Activated CD4-positive, alpha-beta memory T cell treated with anti-CD3 and anti-CD28 coated beads, Interleukin-2, amount 10 ng/mL, durations not matched to agents 7 days and 5 days (primary cell): ENCODE data around the gene SGO2. TPM values are rescaled to one million over a fixed set of nuclear protein-coding genes. Genes with fewer than 3 reads are reported as not detected.
A peak's percentile ranks its signal among the peaks of the same experiment; 100 is the strongest.

Experiments used
- CTCF ChIA-PET: fragments of 350-600 bp; sonication (Branson Sonifier 250); formaldehyde crosslinking; loops from one replicate; lab custom pipeline; 2021; ENCODE audit warnings: antibody characterized with exemption, inconsistent platforms; lab: Charles Lee
- POLR2A ChIA-PET: fragments of 350-600 bp; sonication (Branson Sonifier 250); formaldehyde crosslinking; loops from one replicate; lab custom pipeline; 2021; ENCODE audit warnings: antibody characterized with exemption; lab: Charles Lee
- DNase-seq: peaks from one replicate; pipeline ENCODE4 v3.0.0-alpha.2; 2020
- H3K27ac Mint-ChIP-seq: one replicate; pipeline ENCODE4 v1.8.0; 2021; ENCODE audit warnings: mild to moderate bottlenecking, mixed read lengths
- H3K27me3 Mint-ChIP-seq: one replicate; pipeline ENCODE4 v1.8.0; 2021; ENCODE audit warnings: mixed read lengths
- H3K36me3 Mint-ChIP-seq: one replicate; pipeline ENCODE4 v1.8.0; 2021; ENCODE audit warnings: low read depth, mixed read lengths
- H3K4me1 Mint-ChIP-seq: one replicate; pipeline ENCODE4 v1.8.0; 2021; ENCODE audit warnings: mixed read lengths
- H3K4me3 Mint-ChIP-seq: one replicate; pipeline ENCODE4 v1.8.0; 2021; ENCODE audit warnings: mild to moderate bottlenecking, mixed read lengths
- H3K9me3 Mint-ChIP-seq: one replicate; pipeline ENCODE4 v1.8.0; 2021; ENCODE audit warnings: mixed read lengths
- total RNA-seq, 2 experiments: library from RNA; stranded (reverse); gene quantifications; one replicate each; pipeline ENCODE4 v1.2.3, GENCODE V29; 2021

SGO2 gene
- total RNA-seq, 2 experiments from 2014 or later, result 44.2 to 45.3 TPM

DNA sequence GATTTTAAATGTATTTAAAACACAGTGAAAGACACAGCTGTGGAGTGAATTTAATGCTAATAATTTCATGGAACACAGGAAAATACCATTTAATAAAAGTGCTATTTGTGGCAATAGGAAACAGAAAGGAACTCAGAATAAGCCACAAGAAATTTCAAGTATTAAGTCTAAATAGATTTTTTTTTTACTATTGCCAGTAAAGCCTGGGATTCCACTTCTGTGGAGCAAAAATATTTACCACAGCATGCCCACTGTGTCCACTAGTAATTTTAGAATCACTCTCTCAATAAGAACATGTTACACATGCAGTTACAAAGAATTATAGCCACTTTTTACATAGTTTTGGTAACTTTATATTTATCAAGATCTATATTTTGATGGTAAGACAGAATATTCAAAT lies 33.4 kb upstream of the SGO2 start:
- Mint-ChIP-seq H3K27me3 (no peaks in the 10 kb centered on the region), H3K27ac (no peak overlapping the region), H3K9me3 (no peaks in the 10 kb centered on the region), H3K36me3 (peaks cover 61% of the 10 kb centered on the region), H3K4me1 (no peaks in the 10 kb centered on the region), H3K4me3 (no peak overlapping the region)
- no peak for DNase-seq
- ChIA-PET POLR2A (interaction anchor here (2.0 kb wide), 1 partner anchor 17 kb away, joined by 4 read pairs; the partner anchor contains the start of gene KCTD18), CTCF (interaction anchor here (1.1 to 3.6 kb wide), 3 partner anchors 8 to 17 kb away, joined by 3 to 22 read pairs (median 20); partner anchors contain the start of gene KCTD18)

DNA sequence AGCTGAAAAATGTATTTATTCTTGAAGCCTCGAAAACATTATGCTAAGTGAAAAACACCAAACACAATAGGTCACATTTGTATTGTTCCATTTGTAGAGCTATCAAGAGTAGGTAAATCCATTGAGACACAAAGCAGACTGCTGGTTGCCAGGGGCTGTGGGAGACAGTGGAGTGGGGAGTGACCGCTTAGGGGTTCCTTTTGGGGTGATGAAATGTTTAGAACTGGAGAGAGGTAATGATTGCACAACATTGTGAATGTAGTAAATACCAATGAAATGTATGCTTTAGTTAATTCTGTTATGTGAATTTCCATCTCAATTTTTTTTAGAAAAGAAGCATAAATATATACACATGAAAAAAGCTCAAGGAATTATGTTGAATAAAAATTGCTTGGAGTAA lies 32.0 kb upstream of the SGO2 start:
- ChIA-PET POLR2A (interaction anchor here (0.6 to 2.0 kb wide), 4 partner anchors 9 to 1727 kb away, joined by 3 to 5 read pairs (median 4); partner anchors contain the start of gene KCTD18), CTCF (interaction anchor here (0.6 to 3.6 kb wide), 4 partner anchors 9 to 82 kb away, joined by 3 to 22 read pairs (median 12); partner anchors contain the start of gene KCTD18)
- no peak for DNase-seq
- H3K27ac Mint-ChIP-seq, result no peak overlapping the region
- no peak overlapping the region for H3K4me3 Mint-ChIP-seq
- H3K27me3 Mint-ChIP-seq, result no peaks in the 10 kb centered on the region
- H3K9me3 Mint-ChIP-seq, result no peaks in the 10 kb centered on the region
- peaks cover 65% of the 10 kb centered on the region for H3K36me3 Mint-ChIP-seq
- no peaks in the 10 kb centered on the region for H3K4me1 Mint-ChIP-seq

DNA sequence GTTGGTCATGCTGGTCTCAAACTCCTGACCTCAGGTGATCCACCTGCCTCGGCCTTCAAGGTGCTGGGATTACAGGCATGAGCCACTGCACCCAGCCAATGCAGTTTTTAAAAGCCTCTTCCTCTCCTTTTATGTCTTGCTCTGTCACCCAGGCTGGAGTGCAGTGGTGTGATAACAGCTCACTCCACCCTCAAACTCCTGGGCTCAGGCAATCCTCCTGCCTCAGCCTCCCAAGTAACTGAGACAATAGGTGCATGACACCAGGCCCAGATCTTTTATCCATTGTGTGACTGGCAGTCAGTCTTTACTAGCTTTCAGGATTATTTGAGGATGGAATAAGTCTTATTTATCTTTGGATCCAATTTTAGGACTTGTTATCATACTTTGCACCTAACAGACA lies 29.3 kb upstream of the SGO2 start:
- Mint-ChIP-seq H3K9me3 (peaks cover 2% of the 10 kb centered on the region), H3K27ac (no peak overlapping the region), H3K4me1 (no peaks in the 10 kb centered on the region), H3K4me3 (no peak overlapping the region), H3K36me3 (peaks cover 50% of the 10 kb centered on the region), H3K27me3 (no peaks in the 10 kb centered on the region)
- DNase-seq, result no peak
- CTCF ChIA-PET, result interaction anchor here (1.1 to 4.5 kb wide), 2 partner anchors 12 to 14 kb away, joined by 4 to 16 read pairs; no protein-coding TSS in a partner anchor
- POLR2A ChIA-PET, result interaction anchor here (1.9 kb wide), 1 partner anchor 13 kb away, joined by 5 read pairs; the partner anchor contains the start of gene KCTD18

DNA sequence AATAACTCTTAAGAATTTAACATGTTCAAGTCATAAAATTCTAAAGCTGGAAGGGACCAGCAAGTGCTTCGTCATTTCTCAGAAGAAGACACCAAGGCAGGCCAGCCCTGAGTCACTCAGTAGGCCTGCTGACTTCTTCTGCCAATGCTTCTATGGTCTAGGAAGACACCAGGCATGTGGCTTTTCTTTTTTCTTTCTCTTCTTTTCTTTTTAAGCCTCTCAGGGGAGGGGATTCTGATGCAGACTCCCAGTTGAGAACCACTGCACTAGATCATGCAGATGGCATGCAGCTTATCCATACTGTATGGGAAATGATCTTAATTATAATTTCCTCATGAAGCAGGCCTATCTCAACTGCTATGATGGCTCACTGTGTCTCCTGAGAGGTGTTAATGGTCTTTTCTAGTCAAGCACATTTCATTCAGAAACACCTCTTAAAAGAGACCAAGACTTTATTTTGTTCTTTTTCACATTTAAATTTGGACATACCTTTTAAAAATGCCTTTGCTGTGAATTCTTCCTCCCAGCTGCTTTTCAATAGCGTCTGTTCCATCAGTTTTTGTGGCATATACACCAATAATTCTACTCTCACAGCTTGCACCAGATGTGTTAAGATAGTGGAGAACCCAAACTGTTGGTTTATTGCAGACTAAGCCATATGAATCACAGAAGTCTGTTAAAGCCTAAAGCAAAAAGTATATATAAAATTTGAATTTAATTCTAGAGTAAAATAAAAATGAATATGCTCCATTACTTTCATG lies 27.4 kb upstream of the SGO2 start:
- no peak overlapping the region for H3K27ac Mint-ChIP-seq
- CTCF ChIA-PET, result interaction anchor here (0.6 to 4.5 kb wide), 2 partner anchors 12 to 16 kb away, joined by 3 to 16 read pairs; no protein-coding TSS in a partner anchor
- peaks cover 48% of the 10 kb centered on the region for H3K36me3 Mint-ChIP-seq
- H3K4me1 Mint-ChIP-seq, result no peaks in the 10 kb centered on the region
- POLR2A ChIA-PET, result no interaction called here
- H3K9me3 Mint-ChIP-seq, result peaks cover 4% of the 10 kb centered on the region
- no peaks in the 10 kb centered on the region for H3K27me3 Mint-ChIP-seq
- H3K4me3 Mint-ChIP-seq, result no peak overlapping the region
- no peak for DNase-seq

DNA sequence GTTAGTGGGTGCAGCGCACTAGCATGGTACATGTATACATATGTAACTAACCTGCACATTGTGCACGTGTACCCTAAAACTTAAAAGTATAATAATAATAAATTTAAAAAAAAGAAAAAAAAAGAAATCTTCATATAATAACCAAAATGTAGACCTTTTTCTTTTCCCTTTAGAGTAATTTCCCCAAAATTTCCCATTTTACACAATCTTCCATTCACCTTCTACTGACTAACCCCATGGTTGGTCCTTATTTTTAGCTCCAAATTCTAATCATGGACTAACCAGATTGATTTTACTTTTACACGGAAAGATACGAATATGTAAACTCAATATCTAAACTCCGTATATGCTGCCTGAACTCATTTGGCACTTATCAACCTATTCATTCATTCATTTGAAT lies 23.8 kb upstream of the SGO2 start:
- Mint-ChIP-seq H3K27ac (no peak overlapping the region), H3K36me3 (peaks cover 45% of the 10 kb centered on the region), H3K9me3 (peaks cover 4% of the 10 kb centered on the region), H3K4me3 (no peak overlapping the region), H3K27me3 (no peaks in the 10 kb centered on the region), H3K4me1 (no peaks in the 10 kb centered on the region)
- DNase-seq, result no peak
- ChIA-PET POLR2A (interaction anchor here (1.2 to 2.2 kb wide), 2 partner anchors 8 to 24 kb away, joined by 3 to 5 read pairs; partner anchors contain the start of gene SGO2), CTCF (interaction anchor here (0.7 to 1.0 kb wide), 2 partner anchors 16 to 19 kb away, joined by 3 read pairs; no protein-coding TSS in a partner anchor)

DNA sequence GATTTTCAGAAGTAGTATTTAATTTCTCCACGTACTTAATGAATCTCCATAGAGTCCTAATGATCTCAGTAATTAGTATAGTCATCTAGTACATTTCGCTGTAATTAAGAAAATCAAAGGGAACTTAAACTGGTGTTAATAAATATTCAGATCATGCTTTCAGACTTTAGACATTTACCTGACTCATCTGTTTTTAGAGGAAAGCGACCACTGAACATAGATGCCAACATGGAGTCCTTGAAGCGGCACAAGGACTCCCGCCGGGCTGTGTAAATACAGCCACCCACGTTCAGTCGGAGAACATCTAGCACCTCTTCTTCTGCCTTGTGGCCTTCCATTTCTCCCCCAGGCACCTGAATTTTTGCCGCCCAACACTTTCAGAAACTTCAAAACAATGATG lies 19.3 kb upstream of the SGO2 start:
- H3K9me3 Mint-ChIP-seq, result peaks cover 3% of the 10 kb centered on the region
- H3K4me1 Mint-ChIP-seq, result peaks cover 17% of the 10 kb centered on the region
- H3K36me3 Mint-ChIP-seq, result peaks cover 35% of the 10 kb centered on the region
- CTCF ChIA-PET, result no interaction called here
- H3K4me3 Mint-ChIP-seq, result no peak overlapping the region
- DNase-seq, result no peak
- POLR2A ChIA-PET, result no interaction called here
- H3K27me3 Mint-ChIP-seq, result no peaks in the 10 kb centered on the region
- no peak overlapping the region for H3K27ac Mint-ChIP-seq

DNA sequence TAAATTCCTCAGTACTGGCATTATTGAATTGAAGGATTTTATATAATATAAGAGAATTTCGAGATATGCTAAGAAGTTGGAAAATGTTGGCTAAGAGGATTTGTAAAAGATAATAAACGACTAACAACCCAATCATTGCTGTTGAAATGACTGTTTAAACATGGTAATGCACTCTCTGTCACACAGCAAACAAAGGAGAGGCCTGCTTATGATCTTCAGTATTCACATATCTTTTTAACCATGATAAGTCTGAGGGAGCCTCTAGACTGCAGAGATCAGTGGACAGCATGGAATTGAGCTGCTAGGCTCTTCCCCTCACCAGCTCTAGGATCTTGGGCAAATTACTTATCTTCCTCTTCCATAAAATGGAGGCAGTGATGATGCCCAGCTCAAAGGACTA lies 18.8 kb upstream of the SGO2 start:
- CTCF ChIA-PET, result interaction anchor here (0.7 kb wide), 1 partner anchor 24 kb away, joined by 3 read pairs; no protein-coding TSS in a partner anchor
- Mint-ChIP-seq H3K9me3 (peaks cover 3% of the 10 kb centered on the region), H3K4me3 (no peak overlapping the region), H3K36me3 (peaks cover 32% of the 10 kb centered on the region), H3K27me3 (no peaks in the 10 kb centered on the region), H3K27ac (no peak overlapping the region), H3K4me1 (peaks cover 17% of the 10 kb centered on the region)
- POLR2A ChIA-PET, result interaction anchor here (4.4 kb wide), 1 partner anchor 19 kb away, joined by 47 read pairs; the partner anchor contains the start of gene SGO2
- DNase-seq, result no peak

DNA sequence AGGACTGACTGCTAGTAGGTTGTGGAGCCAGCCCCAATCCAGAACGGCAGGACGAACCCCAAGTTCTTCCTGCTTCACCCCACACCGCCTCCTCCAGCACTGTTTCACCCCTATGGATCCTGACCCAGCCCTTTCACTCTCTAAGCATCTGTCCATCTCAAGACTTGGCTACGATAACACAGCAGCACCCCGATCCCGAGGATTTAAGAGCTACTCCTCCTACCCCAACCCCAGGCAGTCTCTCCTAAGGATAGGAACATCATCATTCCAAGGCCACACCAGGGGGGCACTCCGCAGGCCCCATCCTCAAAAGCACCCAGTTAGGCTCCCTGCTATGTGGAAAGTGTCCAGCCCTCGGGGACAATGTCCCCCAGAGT lies 16.8 kb upstream of the SGO2 start:
- Mint-ChIP-seq H3K36me3 (peaks cover 19% of the 10 kb centered on the region), H3K4me3 (peak overlapping the region; percentile 91), H3K9me3 (no peaks in the 10 kb centered on the region), H3K27ac (peak overlapping the region; percentile 74), H3K4me1 (peaks cover 17% of the 10 kb centered on the region), H3K27me3 (no peaks in the 10 kb centered on the region)
- ChIA-PET CTCF (interaction anchor here (0.7 to 6.0 kb wide), 10 partner anchors 11 to 535 kb away, joined by 3 to 51 read pairs (median 3); partner anchors contain the start of gene SGO2), POLR2A (interaction anchor here (0.8 to 4.4 kb wide), 7 partner anchors 13 to 530 kb away, joined by 3 to 47 read pairs (median 4); partner anchors contain the start of gene SGO2)
- DNase-seq, result no peak

DNA sequence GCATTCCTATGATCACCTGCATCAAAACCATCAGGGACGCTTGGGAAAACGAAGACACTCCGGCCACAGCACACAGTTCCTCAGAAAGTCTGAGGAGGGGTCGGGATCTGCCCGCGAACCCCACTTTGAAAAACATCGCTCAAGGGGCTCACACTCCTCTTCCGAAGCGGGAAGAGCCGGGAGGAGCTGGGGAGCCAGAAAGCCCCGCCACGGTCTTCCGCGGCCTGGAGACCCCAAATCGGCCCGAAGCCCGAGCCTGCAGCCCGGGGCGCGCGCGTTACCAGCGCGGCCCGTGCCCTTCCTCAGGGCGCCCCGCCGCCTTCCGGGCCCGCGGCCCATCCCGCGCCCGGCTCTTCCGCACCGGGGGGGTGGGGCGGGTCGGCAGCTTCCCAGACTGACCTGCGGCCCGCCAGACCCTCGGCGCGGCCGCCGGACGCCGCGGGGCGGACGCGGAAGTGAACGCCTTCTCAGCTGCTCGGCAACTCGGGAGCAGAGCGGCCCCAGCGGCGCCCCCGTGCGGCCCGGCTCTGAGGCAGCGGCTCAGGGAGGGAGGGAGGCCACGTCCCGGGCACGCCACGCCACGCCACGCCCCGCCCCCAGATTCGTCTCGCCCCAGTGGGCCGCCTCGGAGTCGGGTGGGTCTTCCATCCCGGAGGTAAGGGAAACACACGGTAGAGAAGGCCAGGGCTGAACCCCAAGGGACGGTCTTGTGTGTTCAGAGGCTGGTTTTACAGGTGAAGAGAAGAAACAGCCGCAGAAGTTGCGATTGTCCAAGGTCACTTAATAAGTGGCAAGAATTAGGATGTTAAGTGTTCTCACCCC lies 16.2 kb upstream of the SGO2 start, which contains the start of gene KCTD18:
Gene KCTD18, minus strand, starts transcription at position 457 of the 822 bp plus-strand sequence. CDS start 3,052 bp downstream, outside the sequence.
- ChIA-PET CTCF (interaction anchor here (0.7 to 6.0 kb wide), 10 partner anchors 11 to 536 kb away, joined by 3 to 51 read pairs (median 3); partner anchors contain the start of gene SGO2), POLR2A (interaction anchor here (0.7 to 4.4 kb wide), 8 partner anchors 13 to 531 kb away, joined by 3 to 47 read pairs (median 4); partner anchors contain the start of gene SGO2)
- Mint-ChIP-seq H3K27ac (peak within 1 kb of the TSS; percentile 74), H3K36me3 (peaks cover 16% of the 10 kb centered on the region), H3K9me3 (no peaks in the 10 kb centered on the region), H3K4me1 (peaks cover 19% of the 10 kb centered on the region), H3K4me3 (peak within 1 kb of the TSS; percentile 91), H3K27me3 (peaks cover 4% of the 10 kb centered on the region)
- DNase-seq, result peak; percentile 92

DNA sequence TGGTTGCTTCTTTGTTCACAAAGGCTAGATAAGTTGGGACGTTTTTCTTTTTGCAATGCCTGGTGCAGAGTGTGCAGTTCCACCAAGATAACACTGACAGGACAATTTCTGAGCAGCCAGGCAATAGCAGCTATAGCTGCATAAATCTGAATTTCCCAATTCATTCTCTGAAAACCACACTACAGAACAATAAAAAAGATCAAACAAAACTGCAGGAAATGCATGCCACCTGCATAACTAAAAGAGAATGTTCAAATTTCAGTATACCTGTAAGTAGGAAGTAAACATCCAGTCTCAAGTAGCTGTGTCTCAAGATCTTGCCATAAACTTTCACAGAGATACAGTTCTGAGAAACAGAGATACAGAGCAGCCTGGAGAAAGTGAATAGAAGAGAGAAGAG lies 10.9 kb upstream of the SGO2 start:
- peaks cover 6% of the 10 kb centered on the region for H3K36me3 Mint-ChIP-seq
- CTCF ChIA-PET, result no interaction called here

DNA sequence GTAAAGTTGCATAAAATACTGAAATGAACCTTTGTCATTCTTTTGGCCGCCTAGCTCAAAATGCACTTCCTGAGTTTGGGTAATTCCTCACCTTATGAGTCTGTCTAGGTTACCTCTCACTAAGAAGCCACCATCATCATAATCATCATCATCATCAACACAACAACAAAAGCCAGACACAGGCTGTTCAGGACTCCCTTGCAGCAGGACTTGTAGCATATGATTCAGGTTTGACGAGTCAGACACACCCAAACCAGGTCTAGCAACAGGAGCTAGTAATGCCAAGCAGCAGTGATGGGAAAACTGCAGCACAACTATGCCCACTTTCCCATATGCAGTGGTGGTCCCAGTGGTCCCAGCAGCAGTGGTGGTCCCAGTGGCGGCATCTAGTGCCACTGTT lies 2.8 kb upstream of the SGO2 start:
- Mint-ChIP-seq H3K27me3 (peaks cover 3% of the 10 kb centered on the region), H3K9me3 (no peaks in the 10 kb centered on the region), H3K4me3 (no peak overlapping the region), H3K27ac (no peak overlapping the region), H3K36me3 (peaks cover 11% of the 10 kb centered on the region), H3K4me1 (peaks cover 34% of the 10 kb centered on the region)
- DNase-seq, result no peak
- ChIA-PET CTCF (interaction anchor here (5.9 kb wide), 1 partner anchor 11 kb away, joined by 51 read pairs; the partner anchor contains the start of gene KCTD18), POLR2A (interaction anchor here (0.6 to 1.2 kb wide), 2 partner anchors 13 to 101 kb away, joined by 3 to 6 read pairs; partner anchors contain the start of gene KCTD18)

More for the DNA sequence above, 10.9 kb upstream of the SGO2 start:
- H3K27ac Mint-ChIP-seq, result no peak overlapping the region
- peaks cover 10% of the 10 kb centered on the region for H3K27me3 Mint-ChIP-seq
- POLR2A ChIA-PET, result interaction anchor here (1.3 to 1.4 kb wide), 2 partner anchors 10 to 12 kb away, joined by 3 to 4 read pairs; no protein-coding TSS in a partner anchor
- no peak overlapping the region for H3K4me3 Mint-ChIP-seq
- H3K9me3 Mint-ChIP-seq, result peaks cover 2% of the 10 kb centered on the region
- DNase-seq, result no peak
- H3K4me1 Mint-ChIP-seq, result peaks cover 12% of the 10 kb centered on the region

DNA sequence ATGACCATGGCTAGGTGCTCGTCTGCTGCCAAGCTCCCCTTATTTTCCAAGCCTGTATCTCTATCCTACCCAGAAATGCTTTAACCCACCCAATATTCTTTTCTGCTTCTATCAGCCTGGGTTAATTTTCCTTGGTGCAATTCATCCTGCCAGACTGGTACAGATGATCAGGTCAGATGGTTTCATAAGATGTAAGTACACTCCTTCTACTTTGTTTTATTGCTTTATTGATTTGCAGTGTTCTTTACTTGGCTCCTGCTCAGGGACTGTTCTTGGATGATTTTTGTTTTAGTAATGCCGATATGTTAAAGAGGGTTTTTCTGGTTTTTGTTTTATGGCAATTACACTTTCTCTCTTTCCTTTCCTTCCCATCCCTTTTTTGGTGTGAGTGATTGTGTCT lies 2.4 kb upstream of the SGO2 start:
- H3K4me3 Mint-ChIP-seq, result no peak overlapping the region
- peaks cover 15% of the 10 kb centered on the region for H3K36me3 Mint-ChIP-seq
- no peaks in the 10 kb centered on the region for H3K9me3 Mint-ChIP-seq
- POLR2A ChIA-PET, result interaction anchor here (0.6 to 1.2 kb wide), 3 partner anchors 14 to 190 kb away, joined by 3 to 6 read pairs (median 3); partner anchors contain the start of gene KCTD18
- peaks cover 39% of the 10 kb centered on the region for H3K4me1 Mint-ChIP-seq
- peaks cover 3% of the 10 kb centered on the region for H3K27me3 Mint-ChIP-seq
- H3K27ac Mint-ChIP-seq, result no peak overlapping the region
- no peak for DNase-seq
- CTCF ChIA-PET, result interaction anchor here (5.9 kb wide), 1 partner anchor 12 kb away, joined by 51 read pairs; the partner anchor contains the start of gene KCTD18
